Activated T-helper 17 cell treated with anti-CD3 and anti-CD28 coated beads, Interleukin-2, amount 50 U/mL, for 72 hours (primary cell): ENCODE results near the gene KLF9. TPM values are rescaled to one million over a fixed set of nuclear protein-coding genes. Genes with fewer than 3 reads are reported as not detected.
A peak's percentile ranks its signal among the peaks of the same experiment; 100 is the strongest.

Experiments used
- ATAC-seq: fragments of 150-1000 bp; cut with Tn5 transposase; replicated peaks from 2 replicates; pipeline ENCODE4 v1.10.0; 2021; ENCODE audit warnings: mild to moderate bottlenecking, moderate library complexity
- H3K27ac Mint-ChIP-seq: one replicate; pipeline ENCODE4 v1.8.0; 2022; ENCODE audit warnings: mixed read lengths
- H3K27me3 Mint-ChIP-seq: one replicate; pipeline ENCODE4 v1.8.0; 2022; ENCODE audit warnings: mixed read lengths
- H3K36me3 Mint-ChIP-seq: one replicate; pipeline ENCODE4 v1.8.0; 2022; ENCODE audit warnings: low read depth, mild to moderate bottlenecking, mixed read lengths
- H3K4me1 Mint-ChIP-seq: one replicate; pipeline ENCODE4 v1.8.0; 2022; ENCODE audit warnings: mixed read lengths
- H3K4me3 Mint-ChIP-seq: one replicate; pipeline ENCODE4 v1.8.0; 2022; ENCODE audit warnings: mild to moderate bottlenecking, mixed read lengths
- H3K9me3 Mint-ChIP-seq: one replicate; pipeline ENCODE4 v1.8.0; 2022; ENCODE audit warnings: mixed read lengths
- total RNA-seq, 2 donors: library from RNA; stranded (reverse); gene quantifications; one replicate each; pipeline ENCODE4 v1.2.3, GENCODE V29; 2022

Gene KLF9
- 10 to 100 TPM in 1 of 2 donors, 1 to 10 TPM in 1; 9.1 to 19.0 TPM for total RNA-seq

DNA sequence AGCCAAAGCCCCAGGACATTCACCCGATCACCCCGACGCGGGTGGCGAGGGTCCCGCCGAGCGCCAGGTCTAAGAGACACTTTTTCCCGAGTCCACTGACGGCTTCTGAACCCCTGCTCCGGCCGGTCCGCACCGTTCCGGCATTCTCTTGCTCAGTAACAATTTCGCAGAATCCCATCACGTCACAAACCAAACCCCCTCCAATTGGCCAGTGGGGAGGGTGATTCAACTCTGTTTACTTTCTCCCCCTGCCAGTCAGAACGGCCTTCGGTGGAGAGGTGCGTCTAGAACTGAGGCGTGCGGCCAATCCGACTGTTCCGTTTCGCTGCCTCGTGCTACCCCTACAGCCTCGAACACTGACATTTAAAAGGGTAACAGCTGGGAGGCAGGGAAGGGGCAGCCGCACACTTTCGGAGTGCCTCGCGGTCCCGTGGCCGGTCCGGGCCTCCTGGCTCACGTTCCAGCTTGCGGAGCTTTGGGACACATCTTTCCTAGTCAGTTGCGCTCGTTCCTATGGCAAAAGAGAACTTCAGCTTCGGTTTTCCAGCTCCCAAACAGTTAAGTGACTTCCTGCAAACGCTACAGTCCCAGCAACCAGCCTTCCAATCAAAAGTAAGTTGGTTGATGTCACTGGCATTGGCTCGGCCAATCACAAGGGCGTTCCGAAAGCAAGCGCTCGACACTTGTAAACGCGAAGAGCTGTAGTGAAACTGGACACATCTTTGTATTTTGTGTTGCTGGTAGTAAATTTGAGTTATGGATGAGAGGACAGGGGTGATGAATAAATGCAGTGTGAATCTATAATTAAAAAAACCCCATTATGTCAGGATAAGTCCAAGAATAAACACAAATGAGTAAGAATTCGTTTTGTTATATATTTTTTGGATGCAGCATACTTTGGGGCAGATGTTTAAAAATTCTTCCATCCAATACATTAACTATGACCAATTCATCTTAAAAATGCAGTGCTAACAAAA is at the start of gene KLF9:
Gene KLF9, minus strand, starts transcription at position 859 of the 977 bp plus-strand sequence. CDS start 1,294 bp downstream, outside the sequence.
- peak within 1 kb of the TSS; percentile 99 for H3K27ac Mint-ChIP-seq
- H3K36me3 Mint-ChIP-seq, result peaks cover 45% of the 10 kb centered on the region
- H3K27me3 Mint-ChIP-seq, result no peaks in the 10 kb centered on the region
- peaks cover 19% of the 10 kb centered on the region for H3K4me1 Mint-ChIP-seq
- peak within 1 kb of the TSS; percentile 97 for H3K4me3 Mint-ChIP-seq
- ATAC-seq, result peak; percentile 75
- H3K9me3 Mint-ChIP-seq, result no peaks in the 10 kb centered on the region

- Mint-ChIP-seq H3K36me3 (no peaks in the 10 kb centered on the region), H3K27ac (no peak overlapping the region), H3K27me3 (no peaks in the 10 kb centered on the region)
Measured at GRCh38 chr9:70463877-70464276, 49.4 kb upstream of the KLF9 start.

DNA sequence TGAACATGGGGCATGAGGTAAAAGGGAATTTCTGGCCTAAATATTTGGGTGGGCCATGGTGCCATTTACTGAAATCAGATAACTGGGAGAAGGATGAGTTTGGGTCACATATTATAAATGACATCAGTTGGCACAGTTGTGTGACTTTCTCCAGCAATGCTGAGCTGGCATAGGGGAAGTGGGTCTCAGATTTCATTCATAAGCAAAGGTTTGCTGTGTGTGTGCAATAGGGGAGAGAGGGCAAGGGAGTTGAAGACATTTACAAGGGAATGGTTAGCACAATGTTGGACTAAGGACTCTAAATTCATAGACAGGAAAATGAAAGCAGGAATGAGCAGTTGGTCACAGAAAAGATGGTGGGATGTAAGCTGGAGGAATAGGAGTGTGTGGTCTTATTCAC is 47.8 kb upstream of the KLF9 start:
- no peaks in the 10 kb centered on the region for H3K9me3 Mint-ChIP-seq
- ATAC-seq, result no peak

More at GRCh38 chr9:70463877-70464276, 49.4 kb upstream of the KLF9 start:
- no peaks in the 10 kb centered on the region for H3K9me3 Mint-ChIP-seq
- H3K4me3 Mint-ChIP-seq, result no peak overlapping the region
- H3K4me1 Mint-ChIP-seq, result peaks cover 21% of the 10 kb centered on the region
- ATAC-seq, result no peak

GRCh38 chr9:70457235-70457634 is 42.8 kb upstream of the KLF9 start:
- H3K36me3 Mint-ChIP-seq, result no peaks in the 10 kb centered on the region
- no peak overlapping the region for H3K4me3 Mint-ChIP-seq
- no peaks in the 10 kb centered on the region for H3K27me3 Mint-ChIP-seq
- H3K9me3 Mint-ChIP-seq, result no peaks in the 10 kb centered on the region
- no peak for ATAC-seq
- H3K27ac Mint-ChIP-seq, result no peak overlapping the region
- H3K4me1 Mint-ChIP-seq, result peaks cover 5% of the 10 kb centered on the region

More for the DNA sequence above, 47.8 kb upstream of the KLF9 start:
- no peaks in the 10 kb centered on the region for H3K36me3 Mint-ChIP-seq
- H3K4me3 Mint-ChIP-seq, result no peak overlapping the region
- peaks cover 12% of the 10 kb centered on the region for H3K4me1 Mint-ChIP-seq
- H3K27me3 Mint-ChIP-seq, result no peaks in the 10 kb centered on the region
- no peak overlapping the region for H3K27ac Mint-ChIP-seq

GRCh38 chr9:70455993-70456704 is 41.7 kb upstream of the KLF9 start:
- no peak for ATAC-seq
- H3K9me3 Mint-ChIP-seq, result no peaks in the 10 kb centered on the region

DNA sequence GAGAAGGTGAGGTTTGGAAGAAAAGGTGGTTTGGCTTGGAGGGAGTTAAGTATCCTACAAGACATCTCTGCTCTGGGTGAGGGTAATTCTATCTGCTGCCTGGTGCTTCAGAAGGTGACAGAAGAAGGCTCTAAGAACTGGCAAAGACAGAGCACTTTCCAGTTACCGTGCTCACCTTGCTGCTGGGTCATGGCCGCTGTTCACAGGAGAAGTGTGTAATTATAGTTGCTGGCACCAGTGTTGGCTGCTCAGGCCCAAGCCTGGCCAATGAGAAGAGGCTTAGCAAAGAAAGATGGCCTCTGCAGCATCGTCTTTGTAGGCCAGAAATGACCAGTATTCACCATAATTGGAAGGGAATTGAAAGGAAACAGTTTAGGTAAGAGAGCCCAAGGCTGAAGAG is 37.9 kb upstream of the KLF9 start:
- no peak overlapping the region for H3K27ac Mint-ChIP-seq
- H3K4me3 Mint-ChIP-seq, result no peak overlapping the region
- H3K9me3 Mint-ChIP-seq, result no peaks in the 10 kb centered on the region

More at GRCh38 chr9:70455993-70456704, 41.7 kb upstream of the KLF9 start:
- H3K36me3 Mint-ChIP-seq, result no peaks in the 10 kb centered on the region
- H3K27me3 Mint-ChIP-seq, result no peaks in the 10 kb centered on the region
- H3K4me1 Mint-ChIP-seq, result no peaks in the 10 kb centered on the region
- H3K27ac Mint-ChIP-seq, result no peak overlapping the region
- no peak overlapping the region for H3K4me3 Mint-ChIP-seq

GRCh38 chr9:70451765-70452164 is 37.3 kb upstream of the KLF9 start:
- no peaks in the 10 kb centered on the region for H3K27me3 Mint-ChIP-seq

More for the DNA sequence above, 37.9 kb upstream of the KLF9 start:
- ATAC-seq, result no peak
- no peaks in the 10 kb centered on the region for H3K36me3 Mint-ChIP-seq
- no peaks in the 10 kb centered on the region for H3K4me1 Mint-ChIP-seq
- H3K27me3 Mint-ChIP-seq, result no peaks in the 10 kb centered on the region

DNA sequence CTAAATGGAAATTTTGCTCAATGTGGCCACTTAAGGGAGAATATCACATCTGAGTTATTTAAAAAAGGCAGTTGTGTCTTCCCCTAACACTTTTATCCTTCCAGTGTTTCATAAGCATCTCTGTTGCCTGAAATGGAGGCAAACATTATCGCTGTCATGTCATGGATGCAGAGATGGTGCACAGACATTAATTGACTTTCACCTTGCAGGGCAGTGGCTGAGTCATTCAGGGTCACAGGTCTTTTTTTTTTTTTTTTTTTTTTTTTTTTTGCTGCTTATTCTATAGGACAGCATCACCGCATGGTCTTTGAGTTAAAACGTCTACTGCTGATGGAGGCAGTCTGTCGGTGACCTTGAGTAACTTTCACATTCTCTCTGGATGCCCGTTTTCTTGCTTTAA is 36.3 kb upstream of the KLF9 start:
- no peaks in the 10 kb centered on the region for H3K9me3 Mint-ChIP-seq
- no peak overlapping the region for H3K27ac Mint-ChIP-seq
- H3K27me3 Mint-ChIP-seq, result no peaks in the 10 kb centered on the region
- no peak overlapping the region for H3K4me3 Mint-ChIP-seq
- H3K36me3 Mint-ChIP-seq, result no peaks in the 10 kb centered on the region
- no peak for ATAC-seq
- H3K4me1 Mint-ChIP-seq, result no peaks in the 10 kb centered on the region

More at GRCh38 chr9:70451765-70452164, 37.3 kb upstream of the KLF9 start:
- H3K27ac Mint-ChIP-seq, result no peak overlapping the region
- no peak overlapping the region for H3K4me3 Mint-ChIP-seq
- no peaks in the 10 kb centered on the region for H3K4me1 Mint-ChIP-seq
- no peaks in the 10 kb centered on the region for H3K36me3 Mint-ChIP-seq
- no peak for ATAC-seq
- H3K9me3 Mint-ChIP-seq, result no peaks in the 10 kb centered on the region

DNA sequence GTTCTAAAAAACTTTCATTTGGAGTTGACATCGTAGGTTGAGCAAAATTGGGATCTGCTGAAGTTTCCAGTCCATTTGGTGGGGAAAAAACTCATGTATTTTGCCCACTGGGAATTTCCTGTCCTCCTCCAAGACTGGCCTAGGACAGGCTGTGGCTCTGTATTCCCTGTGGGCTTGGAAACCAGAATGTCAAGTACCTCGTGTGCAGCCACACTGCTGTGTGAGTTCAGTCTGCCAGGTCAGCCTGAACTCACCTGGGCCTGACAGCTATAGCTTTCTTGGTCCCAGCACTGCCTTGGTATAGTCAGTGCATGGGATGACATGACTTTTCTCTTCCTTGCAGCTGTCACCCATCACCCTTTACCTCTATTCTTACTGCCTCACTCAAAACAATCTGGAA is 35.0 kb upstream of the KLF9 start:
- no peaks in the 10 kb centered on the region for H3K9me3 Mint-ChIP-seq
- H3K27me3 Mint-ChIP-seq, result no peaks in the 10 kb centered on the region
- no peak for ATAC-seq
- no peaks in the 10 kb centered on the region for H3K36me3 Mint-ChIP-seq
- H3K4me1 Mint-ChIP-seq, result no peaks in the 10 kb centered on the region
- H3K27ac Mint-ChIP-seq, result no peak overlapping the region
- H3K4me3 Mint-ChIP-seq, result no peak overlapping the region

GRCh38 chr9:70448919-70449318 is 34.5 kb upstream of the KLF9 start:
- no peak overlapping the region for H3K27ac Mint-ChIP-seq
- H3K27me3 Mint-ChIP-seq, result no peaks in the 10 kb centered on the region
- no peaks in the 10 kb centered on the region for H3K36me3 Mint-ChIP-seq
- no peak for ATAC-seq
- H3K4me3 Mint-ChIP-seq, result no peak overlapping the region
- H3K4me1 Mint-ChIP-seq, result no peaks in the 10 kb centered on the region
- no peaks in the 10 kb centered on the region for H3K9me3 Mint-ChIP-seq

DNA sequence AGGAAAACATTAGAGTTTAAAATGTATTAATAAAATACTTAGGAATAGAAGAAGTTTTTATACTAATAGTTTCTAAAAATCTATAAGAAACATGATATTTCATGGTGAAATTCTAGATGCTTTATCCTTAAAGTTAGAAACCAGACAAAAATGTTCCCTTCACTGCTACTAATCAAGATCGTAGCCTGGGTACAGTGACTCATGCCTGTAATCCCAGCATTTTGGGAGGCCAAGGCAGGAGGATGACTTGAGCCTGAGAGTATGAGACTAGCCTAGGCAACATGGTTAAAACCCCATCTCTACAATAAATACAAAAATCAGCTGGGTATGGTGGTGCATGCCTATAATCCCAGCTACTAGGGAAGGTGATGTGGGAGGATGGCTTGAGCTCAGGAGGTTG is 30.4 kb upstream of the KLF9 start:
- no peak for ATAC-seq
- no peaks in the 10 kb centered on the region for H3K9me3 Mint-ChIP-seq
- H3K4me1 Mint-ChIP-seq, result no peaks in the 10 kb centered on the region

DNA sequence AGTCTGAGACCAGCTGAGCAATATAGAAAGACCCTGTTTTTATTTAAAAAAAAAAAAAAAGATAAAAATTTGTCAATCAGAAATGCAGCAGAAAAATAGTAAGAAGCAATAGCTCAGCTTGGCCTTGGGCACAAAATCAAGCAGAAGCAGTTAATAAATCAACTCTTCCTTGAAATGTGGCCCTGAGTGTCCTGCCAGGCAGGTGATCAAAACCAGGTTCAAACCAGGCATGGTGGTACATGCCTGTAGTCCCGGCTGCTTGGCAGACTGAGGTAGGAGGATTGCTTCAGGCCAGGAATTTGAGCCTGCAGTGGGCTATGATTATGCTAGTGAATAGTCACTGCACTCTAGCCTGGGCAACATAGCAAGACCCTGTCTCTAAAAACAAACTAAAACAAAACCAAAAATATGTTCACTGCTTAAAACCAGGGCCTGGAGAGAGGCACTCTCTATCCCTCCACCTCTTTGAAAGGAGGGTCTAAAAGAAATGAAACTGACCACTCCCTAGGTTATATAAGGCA is 27.9 kb upstream of the KLF9 start:
- Mint-ChIP-seq H3K9me3 (no peaks in the 10 kb centered on the region), H3K4me1 (peaks cover 6% of the 10 kb centered on the region), H3K36me3 (no peaks in the 10 kb centered on the region), H3K27ac (no peak overlapping the region), H3K27me3 (no peaks in the 10 kb centered on the region), H3K4me3 (no peak overlapping the region)
- ATAC-seq, result no peak

More for the DNA sequence above, 30.4 kb upstream of the KLF9 start:
- no peak overlapping the region for H3K4me3 Mint-ChIP-seq
- H3K36me3 Mint-ChIP-seq, result no peaks in the 10 kb centered on the region
- no peaks in the 10 kb centered on the region for H3K27me3 Mint-ChIP-seq
- H3K27ac Mint-ChIP-seq, result no peak overlapping the region

- no peak for ATAC-seq
- no peak overlapping the region for H3K27ac Mint-ChIP-seq
- H3K9me3 Mint-ChIP-seq, result no peaks in the 10 kb centered on the region
- H3K36me3 Mint-ChIP-seq, result no peaks in the 10 kb centered on the region
- H3K4me3 Mint-ChIP-seq, result no peak overlapping the region
- no peaks in the 10 kb centered on the region for H3K27me3 Mint-ChIP-seq
- H3K4me1 Mint-ChIP-seq, result peaks cover 6% of the 10 kb centered on the region
Measured at GRCh38 chr9:70441622-70442021, 27.2 kb upstream of the KLF9 start.

DNA sequence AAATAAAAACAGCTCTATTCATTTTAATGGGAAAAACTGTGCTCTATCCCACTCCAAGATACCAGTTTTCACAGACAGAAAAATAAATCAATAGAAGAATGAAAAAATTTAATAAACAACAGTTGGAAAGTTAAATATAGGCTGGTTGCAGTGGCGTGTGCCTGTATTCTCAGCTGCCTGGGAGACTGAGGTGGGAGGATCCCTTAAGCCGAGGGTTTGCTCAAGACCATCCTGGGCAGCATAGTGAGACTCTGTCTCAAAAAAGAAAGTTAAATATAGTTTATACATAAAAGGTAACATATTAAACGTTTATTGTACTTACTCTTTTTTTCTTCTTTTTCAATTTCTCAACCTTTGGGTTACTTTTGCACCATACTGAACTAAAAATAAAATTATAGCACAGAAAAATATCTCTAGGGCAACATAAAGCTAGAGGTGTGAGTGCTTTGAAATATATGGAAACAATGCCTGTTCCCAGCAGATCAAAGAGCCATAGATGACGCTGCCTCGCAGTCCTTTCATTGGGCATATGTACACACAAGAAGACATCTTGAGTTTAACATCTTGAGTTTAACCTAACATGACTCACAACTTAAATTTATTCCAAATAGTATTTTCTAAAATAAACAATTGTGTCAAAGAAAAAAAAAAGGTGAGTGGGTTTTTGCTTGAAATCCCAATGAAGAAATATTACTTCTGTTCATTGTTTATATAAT is 25.7 kb upstream of the KLF9 start:
- Mint-ChIP-seq H3K36me3 (no peaks in the 10 kb centered on the region), H3K9me3 (no peaks in the 10 kb centered on the region), H3K4me1 (peaks cover 6% of the 10 kb centered on the region), H3K27ac (no peak overlapping the region), H3K4me3 (no peak overlapping the region), H3K27me3 (no peaks in the 10 kb centered on the region)
- ATAC-seq, result no peak
